A549 (cell line): ENCODE data around the gene STAT1. TPM values are rescaled to one million over a fixed set of nuclear protein-coding genes. Genes with fewer than 3 reads are reported as not detected.

Experiments used
- ATAC-seq, 2 experiments: fragments of 200-7000 bp in 1 of 2; fragments of >200 bp in 1 of 2; cut with Nextera tagmentation in 1 of 2; cut with Tn5 transposase in 1 of 2; 3 replicates each; pipeline versions ENCODE4 v1.8.0 to v1.9.1; 2018 to 2020; ENCODE audit warnings: mild to moderate bottlenecking in 1 of 2, moderate library complexity in 1 of 2
- CTCF ChIA-PET: fragments of 300-600 bp; sonication (Branson Sonifier 250); formaldehyde crosslinking; extraction: SDS; loops from one replicate; lab custom pipeline; 2021; ENCODE audit warnings: antibody characterized with exemption, inconsistent platforms; lab: Yijun Ruan, JAX
- POLR2A ChIA-PET: fragments of 350-600 bp; formaldehyde crosslinking; extraction: SDS; loops from one replicate; lab custom pipeline; 2021; ENCODE audit warnings: antibody characterized with exemption, inconsistent platforms; lab: Yijun Ruan, JAX
- DNase-seq, 2 experiments: peaks; one replicate each; pipeline versions ENCODE4 v3.0.0 to v3.0.0-alpha.2; 2011 to 2016; ENCODE audit warnings: low read depth in 1 of 2, low spot score in 1 of 2
- FAIRE-seq: peaks from 2 replicates; lab custom pipeline; 2011; peaks lifted over from hg19 to GRCh38; lab: Jason Lieb, UNC
- H3K27ac ChIP-seq, 2 experiments: fragments of >200 bp; sonication (Bioruptor Twin); formaldehyde crosslinking; 3 replicates each; pipeline ENCODE4 v1.5.1; 2016 to 2017
- H3K4me1 ChIP-seq: fragments of >200 bp; sonication (Bioruptor Twin); formaldehyde crosslinking; 3 replicates; pipeline ENCODE4 v1.6.1; 2016
- H3K4me2 ChIP-seq: fragments of >200 bp; sonication (Bioruptor Twin); formaldehyde crosslinking; 3 replicates; pipeline ENCODE4 v1.6.1; 2016
- H3K4me3 ChIP-seq: fragments of >200 bp; sonication (Bioruptor Twin); formaldehyde crosslinking; 3 replicates; pipeline ENCODE4 v1.5.1; 2016
- H3K9me3 ChIP-seq: fragments of >200 bp; sonication (Bioruptor Twin); formaldehyde crosslinking; 3 replicates; pipeline ENCODE4 v1.6.1; 2016
- CBX2 ChIP-seq: fragments of 200-600 bp; sonication (generic); IDR thresholded peaks from 2 replicates; pipeline ENCODE4 v1.6.1; 2016; ENCODE audit warnings: low read depth, mild to moderate bottlenecking, borderline replicate concordance
- CBX8 ChIP-seq: fragments of 200-600 bp; sonication (generic); IDR thresholded peaks from 2 replicates; pipeline ENCODE4 v1.6.1; 2016
- CEBPB ChIP-seq, 2 experiments: fragments of >200 bp in 1 of 2; sonication (Bioruptor Twin) in 1 of 2; formaldehyde crosslinking in 1 of 2; IDR thresholded peaks; 2 replicates each; pipeline ENCODE4 v1.6.1; 2012 to 2016
- CHD4 ChIP-seq: fragments of 200-600 bp; sonication (generic); IDR thresholded peaks from 2 replicates; pipeline ENCODE4 v1.6.1; 2016; ENCODE audit warnings: antibody characterized with exemption, mild to moderate bottlenecking, borderline replicate concordance
- CTCF ChIP-seq: fragments of >200 bp; sonication (Bioruptor Twin); formaldehyde crosslinking; IDR thresholded peaks from 3 replicates; pipeline ENCODE4 v1.5.1; 2016
- EP300 ChIP-seq, 2 experiments: fragments of >200 bp; sonication (Bioruptor Twin); formaldehyde crosslinking; IDR thresholded peaks; 2 replicates in 1 of 2; 3 replicates in 1 of 2; pipeline ENCODE4 v1.6.1; 2016 to 2017
- FOSL2 ChIP-seq, 2 experiments: fragments of 450-650 bp in 1 of 2; fragments of >200 bp in 1 of 2; sonication (Bioruptor Twin) in 1 of 2; formaldehyde crosslinking; IDR thresholded peaks; 2 replicates each; pipeline versions ENCODE4 v1.5.0 to v1.6.1; 2016 to 2020; ENCODE audit warnings: mild to moderate bottlenecking in 1 of 2, moderate library complexity in 1 of 2
- GATA3 ChIP-seq: IDR thresholded peaks from 2 replicates; pipeline ENCODE4 v1.6.1; 2012; ENCODE audit warnings: borderline replicate concordance
- HDAC2 ChIP-seq: fragments of 200-600 bp; sonication (generic); IDR thresholded peaks from 2 replicates; pipeline ENCODE4 v1.6.1; 2016
- HEYL ChIP-seq: fragments of 250-450 bp; sonication (Bioruptor Pico); IDR thresholded peaks from 2 replicates; pipeline ENCODE4 v1.8.0; 2021; ENCODE audit warnings: mild to moderate bottlenecking, moderate library complexity
- HOXB13 ChIP-seq: fragments of 250-450 bp; sonication (Bioruptor Pico); IDR thresholded peaks from 2 replicates; pipeline ENCODE4 v1.5.0; 2020; ENCODE audit warnings: low read depth, mild to moderate bottlenecking, moderate library complexity
- MAZ ChIP-seq: fragments of 150-350 bp; IDR thresholded peaks from 2 replicates; pipeline ENCODE4 v1.6.1; 2014; ENCODE audit warnings: antibody characterized with exemption, low read depth, low read length, borderline replicate concordance
- MYC ChIP-seq: IDR thresholded peaks from 2 replicates; pipeline ENCODE4 v1.6.1; 2012; ENCODE audit warnings: mild to moderate bottlenecking, inconsistent platforms, low read length, improper control_type of control experiment, borderline replicate concordance
- NFE2L2 ChIP-seq: fragments of 150-350 bp; conservative IDR thresholded peaks from 2 replicates; pipeline ENCODE4 v1.6.1; 2014; ENCODE audit warnings: low read length
- NPAS2 ChIP-seq: fragments of 250-450 bp; sonication (Bioruptor Pico); IDR thresholded peaks from 2 replicates; pipeline ENCODE4 v1.8.0; 2022; ENCODE audit warnings: mild to moderate bottlenecking, moderate library complexity, borderline replicate concordance
- POLR2A ChIP-seq: IDR thresholded peaks from 2 replicates; pipeline ENCODE4 v1.6.1; 2012; ENCODE audit warnings: mild to moderate bottlenecking, low read length
- RNF2 ChIP-seq: fragments of 200-600 bp; sonication (generic); IDR thresholded peaks from 2 replicates; pipeline ENCODE4 v1.6.1; 2016; ENCODE audit warnings: low read depth, mild to moderate bottlenecking, antibody characterized with exemption, moderate library complexity, borderline replicate concordance
- SMC3 ChIP-seq: fragments of >200 bp; sonication (Bioruptor Twin); formaldehyde crosslinking; IDR thresholded peaks from 3 replicates; pipeline ENCODE4 v1.6.1; 2018; ENCODE audit warnings: inconsistent platforms
- TFCP2L1 ChIP-seq: fragments of 250-450 bp; sonication (Bioruptor Pico); IDR thresholded peaks from 2 replicates; pipeline ENCODE4 v1.5.0; 2021; ENCODE audit warnings: mild to moderate bottlenecking
- TP53 ChIP-seq: fragments of 250-450 bp; sonication (Bioruptor Pico); IDR thresholded peaks from 2 replicates; pipeline ENCODE4 v1.5.0; 2021; ENCODE audit warnings: mild to moderate bottlenecking, moderate library complexity
- ZC3H11A ChIP-seq: fragments of 450-650 bp; IDR thresholded peaks from 2 replicates; pipeline ENCODE4 v1.6.1; 2014; ENCODE audit warnings: antibody characterized with exemption, mild to moderate bottlenecking
- ZSCAN20 ChIP-seq: fragments of 250-450 bp; sonication (Bioruptor Pico); IDR thresholded peaks from 2 replicates; pipeline ENCODE4 v1.8.0; 2022; ENCODE audit warnings: mild to moderate bottlenecking, moderate library complexity
- WGBS: methylation state at CpG from one replicate; pipeline ENCODE4 v1.1.6; 2017; ENCODE audit errors: missing lambda C conversion rate; 5-methylcytosine and 5-hydroxymethylcytosine counted together
- polyA plus RNA-seq, 4 experiments: library from polyadenylated mRNA; depleted of rRNA in 3 of 4; stranded (reverse); fragments of >200 nt; fragmentation: RNase III in 1 of 4; extraction: RNeasy Plus Mini Kit Qiagen cat#74134 plus additional on column Dnase treatment in 1 of 4; gene quantifications; 2 replicates in 3 of 4; 3 replicates in 1 of 4; pipeline ENCODE4 v1.2.3, GENCODE V29; 2011 to 2017

STAT1 gene
- polyA plus RNA-seq, 2 of the 4 experiments (the other 2 are of a cell fraction) = 105 to 182 TPM

GRCh38 chr2:191025135-191025534 is 11.2 kb upstream of the STAT1 start:
- ChIA-PET POLR2A (no interaction called here), CTCF (interaction anchor here (1.2 kb wide), 1 partner anchor 10 kb away, joined by 3 read pairs; no protein-coding TSS in a partner anchor)
- no peak overlapping the region for H3K4me2 ChIP-seq
- ATAC-seq = no peak
- peaks cover 25% of the 10 kb centered on the region for H3K4me1 ChIP-seq
- no peaks in the 10 kb centered on the region for H3K9me3 ChIP-seq
- TF ChIP-seq TFCP2L1 (CRISPR knock-in tag) = no peak
- no peak for TF ChIP-seq CTCF
- TF ChIP-seq RNF2 = no peak
- no peak for TF ChIP-seq EP300 (IDR thresholded peaks at IDR 0.05)
- no peak for TF ChIP-seq CBX8
- TF ChIP-seq POLR2A = no peak
- TF ChIP-seq MAZ = no peak
- no peak for TF ChIP-seq GATA3
- no peak overlapping the region for H3K4me3 ChIP-seq
- WGBS = 81% methylated on average over 1 of the region's 1 CpG
- DNase-seq = no peak
- FAIRE-seq = no peak
- no peak overlapping the region; a peak in 1 of 6 replicates for H3K27ac ChIP-seq

- peaks cover 40% of the 10 kb centered on the region for H3K4me1 ChIP-seq
- ATAC-seq (no peak), DNase-seq (no peak), FAIRE-seq (no peak)
- H3K4me3 ChIP-seq = no peak overlapping the region
- H3K27ac ChIP-seq = peak overlapping the region; percentile 95 to 99; a peak in 5 of 6 replicates
- H3K4me2 ChIP-seq = no peak overlapping the region
- TF ChIP-seq RNF2 (no peak), HDAC2 (no peak), ZSCAN20 (CRISPR knock-in tag) (no peak), CTCF (no peak), CHD4 (no peak), HOXB13 (CRISPR knock-in tag) (no peak), NPAS2 (no peak), FOSL2 (IDR thresholded peaks at IDR 0.05) (no peak), FOSL2 (CRISPR knock-in tag; IDR thresholded peaks at IDR 0.05) (no peak), TP53 (CRISPR knock-in tag) (no peak), MYC (no peak), ZC3H11A (no peak), SMC3 (no peak), CBX2 (no peak), EP300 (IDR thresholded peaks at IDR 0.05) (no peak), NFE2L2 (no peak), HEYL (CRISPR knock-in tag) (no peak), CEBPB (IDR thresholded peaks at IDR 0.05) (no peak)
- ChIA-PET CTCF (interaction anchor here (0.6 to 1.3 kb wide), 2 partner anchors 15 to 482 kb away, joined by 3 to 5 read pairs; no protein-coding TSS in a partner anchor), POLR2A (no interaction called here)
- no peaks in the 10 kb centered on the region for H3K9me3 ChIP-seq
- 94% methylated on average over 7 of the region's 7 CpGs for WGBS
These were observed 9.3 kb upstream of the STAT1 start for GRCh38 chr2:191023235-191023679.
